Fibroblast of the aortic adventitia (primary cell): ENCODE measurements around the gene WDR49. TPM values are rescaled to one million over a fixed set of nuclear protein-coding genes. Genes with fewer than 3 reads are reported as not detected.

ENCODE experiments used
- DNase-seq: peaks from one replicate; pipeline ENCODE4 v3.0.0-alpha.2; 2010; ENCODE audit warnings: low read depth
- H3K4me3 ChIP-seq: 2 replicates; pipeline ENCODE4 v1.5.1; 2011; ENCODE audit warnings: low read depth, mild to moderate bottlenecking, control low read depth, low read length, moderate library complexity
- total RNA-seq: library from RNA; depleted of rRNA; stranded (reverse); fragments of >200 nt; gene quantifications from 2 replicates; pipeline ENCODE4 v1.2.3, GENCODE V29; 2012; ENCODE audit warnings: low replicate concordance
- TF ChIP-seq, protein P1 (sequence below): IDR thresholded peaks from 2 replicates; pipeline ENCODE4 v1.5.1; 2011; ENCODE audit warnings: mild to moderate bottlenecking, low read length, control low read depth, inconsistent platforms; ENCODE audit not compliant: insufficient read depth

WDR49 gene
- total RNA-seq, 1 donor: under 0.01 TPM

DNA sequence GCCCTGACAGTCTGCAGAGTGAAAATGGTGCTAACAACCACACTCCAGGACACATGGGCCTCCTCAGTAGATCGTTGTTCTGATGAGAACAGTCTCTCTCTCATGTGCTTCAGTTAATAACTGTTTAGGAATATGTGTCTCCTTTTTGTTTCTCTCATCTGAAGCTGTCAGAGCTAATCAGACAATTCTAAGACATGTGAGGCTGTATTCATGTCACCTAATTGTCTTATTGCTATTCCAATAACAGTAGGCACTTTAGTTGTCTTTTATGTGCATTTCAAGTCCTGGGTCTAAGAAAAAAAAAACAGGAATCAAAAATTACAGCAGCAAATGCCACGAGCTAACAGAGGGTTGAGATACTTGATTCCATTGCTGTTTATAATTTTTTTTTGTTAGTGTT is 89.1 kb downstream of the WDR49 start:
- no peak for DNase-seq
- TF ChIP-seq, protein P1, sequence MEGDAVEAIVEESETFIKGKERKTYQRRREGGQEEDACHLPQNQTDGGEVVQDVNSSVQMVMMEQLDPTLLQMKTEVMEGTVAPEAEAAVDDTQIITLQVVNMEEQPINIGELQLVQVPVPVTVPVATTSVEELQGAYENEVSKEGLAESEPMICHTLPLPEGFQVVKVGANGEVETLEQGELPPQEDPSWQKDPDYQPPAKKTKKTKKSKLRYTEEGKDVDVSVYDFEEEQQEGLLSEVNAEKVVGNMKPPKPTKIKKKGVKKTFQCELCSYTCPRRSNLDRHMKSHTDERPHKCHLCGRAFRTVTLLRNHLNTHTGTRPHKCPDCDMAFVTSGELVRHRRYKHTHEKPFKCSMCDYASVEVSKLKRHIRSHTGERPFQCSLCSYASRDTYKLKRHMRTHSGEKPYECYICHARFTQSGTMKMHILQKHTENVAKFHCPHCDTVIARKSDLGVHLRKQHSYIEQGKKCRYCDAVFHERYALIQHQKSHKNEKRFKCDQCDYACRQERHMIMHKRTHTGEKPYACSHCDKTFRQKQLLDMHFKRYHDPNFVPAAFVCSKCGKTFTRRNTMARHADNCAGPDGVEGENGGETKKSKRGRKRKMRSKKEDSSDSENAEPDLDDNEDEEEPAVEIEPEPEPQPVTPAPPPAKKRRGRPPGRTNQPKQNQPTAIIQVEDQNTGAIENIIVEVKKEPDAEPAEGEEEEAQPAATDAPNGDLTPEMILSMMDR: no peak
- H3K4me3 ChIP-seq: no peak overlapping the region

DNA sequence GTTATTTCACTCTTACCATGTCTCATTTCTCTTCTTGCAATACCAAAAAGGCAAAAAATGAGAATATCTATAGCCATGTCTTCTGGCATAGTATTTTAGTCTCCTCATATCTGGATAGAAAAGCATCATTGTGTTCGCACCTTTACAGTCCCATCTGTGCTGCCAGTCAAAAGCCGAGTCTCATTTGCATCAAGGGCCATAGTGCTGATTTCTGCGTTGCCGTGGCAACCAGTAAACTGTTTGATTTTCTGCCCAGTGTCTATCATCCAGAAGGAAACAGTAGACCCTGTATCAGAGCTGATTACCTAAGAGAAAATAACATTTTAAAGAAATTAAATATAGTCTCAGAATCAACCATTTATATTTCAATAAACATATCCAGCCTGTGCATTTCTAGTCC is 93.8 kb downstream of the WDR49 start:
- TF ChIP-seq, protein P1: no peak

DNA sequence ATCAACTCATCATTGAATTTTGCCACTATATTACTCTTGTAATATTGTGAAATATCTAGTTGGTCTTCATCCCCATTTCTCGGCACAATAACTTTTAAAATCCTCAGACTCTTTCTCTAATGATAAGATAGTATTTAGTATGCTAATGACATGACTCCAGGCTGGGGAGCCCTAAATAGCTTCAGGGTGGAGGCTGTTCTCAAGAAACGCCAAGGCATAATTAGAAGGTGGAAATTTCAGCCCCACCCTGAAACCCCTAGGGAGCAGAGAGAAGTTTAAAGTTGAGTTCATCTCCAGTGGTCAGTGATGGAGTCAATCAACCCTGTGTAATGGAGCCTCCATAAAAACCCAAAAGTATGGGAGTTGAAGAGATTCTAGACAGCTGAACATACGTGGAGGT is 98.8 kb downstream of the WDR49 start:
- H3K4me3 ChIP-seq: no peak overlapping the region
- TF ChIP-seq, protein P1: no peak
- DNase-seq: no peak

More for the DNA sequence above, 93.8 kb downstream of the WDR49 start:
- no peak overlapping the region for H3K4me3 ChIP-seq
- DNase-seq: no peak

DNA sequence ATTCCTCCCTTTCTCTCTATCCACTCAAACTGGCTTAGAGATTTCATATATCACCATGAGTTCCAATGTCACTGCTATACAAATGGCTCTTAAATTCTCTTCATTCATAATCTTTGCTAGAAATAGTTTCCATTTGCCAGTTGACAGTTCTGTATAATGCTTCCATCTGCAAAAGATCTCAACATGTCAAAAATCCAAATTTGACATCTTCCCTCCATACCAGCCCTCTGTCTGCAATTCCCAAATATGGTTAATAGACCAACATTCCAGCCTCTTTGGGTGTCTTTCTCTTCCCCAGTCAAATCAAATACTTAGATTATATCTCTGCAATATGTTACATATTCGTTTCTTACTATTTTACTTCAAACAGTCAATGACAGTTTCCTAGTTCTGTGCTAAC is 115.7 kb downstream of the WDR49 start:
- DNase-seq: no peak
- TF ChIP-seq, protein P1: no peak
- H3K4me3 ChIP-seq: no peak overlapping the region

DNA sequence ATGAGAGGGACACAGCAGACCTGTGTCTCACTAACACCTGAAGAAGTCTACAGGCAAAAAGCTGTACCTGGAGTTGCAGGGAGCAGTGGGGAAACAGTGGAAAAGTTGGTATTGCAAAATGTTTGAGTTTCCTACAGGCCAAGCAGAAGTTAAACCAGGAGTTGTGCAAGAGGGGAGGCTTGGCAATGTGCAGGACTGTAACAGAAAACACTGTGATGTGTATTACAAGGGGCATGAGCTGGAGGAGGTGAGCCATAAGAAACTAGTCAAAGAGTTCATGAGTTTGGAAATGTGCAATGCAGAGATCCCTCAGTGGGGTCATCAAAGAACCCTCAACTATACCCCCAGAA is 132.8 kb downstream of the WDR49 start:
- no peak for DNase-seq
- TF ChIP-seq, protein P1: no peak
- H3K4me3 ChIP-seq: no peak overlapping the region

DNA sequence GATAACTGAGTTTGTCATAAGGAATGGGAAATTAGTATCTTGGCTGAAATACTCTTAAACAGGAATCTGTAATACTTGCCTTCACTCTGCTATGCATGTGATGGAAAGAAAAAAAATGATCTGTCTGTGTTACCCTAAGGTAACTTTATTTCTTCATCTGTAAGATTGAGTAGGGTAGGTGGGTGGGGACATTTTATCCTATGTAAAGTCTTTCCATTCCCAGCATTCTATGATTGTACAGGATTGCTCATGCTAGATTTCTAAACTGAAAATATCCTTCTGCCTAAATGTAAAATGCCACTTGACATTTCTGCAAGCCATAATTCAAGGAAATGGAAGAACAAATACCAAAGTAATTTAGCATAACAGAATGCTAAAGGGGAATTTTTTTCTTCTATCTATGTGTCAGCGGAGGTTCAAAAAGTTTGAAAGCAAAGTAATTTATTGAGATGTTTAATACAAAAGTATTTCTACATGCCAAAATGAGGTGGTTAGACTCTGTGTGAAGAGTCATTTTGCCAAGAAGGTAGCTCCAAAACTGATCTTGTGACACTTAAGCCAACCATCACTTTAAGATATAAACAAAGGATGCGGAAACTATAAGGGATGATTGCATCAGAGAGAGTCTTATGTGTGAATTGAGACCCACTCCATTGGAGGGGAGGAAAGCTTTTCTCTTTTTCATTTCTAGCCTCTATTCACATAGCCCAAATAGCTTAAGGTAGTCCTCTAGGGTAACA is 133.3 kb downstream of the WDR49 start:
- TF ChIP-seq, protein P1: no peak
- H3K4me3 ChIP-seq: no peak overlapping the region
- no peak for DNase-seq

DNA sequence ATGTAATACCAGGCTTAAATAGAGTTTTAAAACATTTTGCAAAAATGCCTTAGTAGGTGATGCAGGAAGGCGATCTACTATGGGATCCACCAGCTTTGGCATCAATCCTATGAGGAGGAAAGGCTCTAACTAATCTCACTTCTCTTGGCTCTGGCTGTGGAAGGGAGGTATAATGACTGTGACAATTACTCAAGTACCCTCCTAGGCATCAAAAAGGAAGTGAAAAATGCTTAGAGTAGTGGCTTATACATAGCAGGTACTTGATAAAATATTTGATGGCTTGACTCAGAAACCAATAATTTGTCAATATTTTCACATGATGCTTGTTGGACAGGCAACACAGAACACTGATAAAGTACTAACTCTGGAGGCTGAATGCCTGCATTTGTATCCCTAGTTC is 145.8 kb downstream of the WDR49 start:
- TF ChIP-seq, protein P1: no peak
- H3K4me3 ChIP-seq: no peak overlapping the region
- no peak for DNase-seq
